Measurements from ENCODE around the gene MAD1L1.
A peak's percentile ranks its signal among the peaks of the same experiment; 100 is the strongest.

Gene MAD1L1

GRCh38 chr7:2104107-2104710 lies 128.5 kb downstream of the MAD1L1 start:
- DNase-seq (ENCODE audit: low spot score): peak; percentile 50

DNA sequence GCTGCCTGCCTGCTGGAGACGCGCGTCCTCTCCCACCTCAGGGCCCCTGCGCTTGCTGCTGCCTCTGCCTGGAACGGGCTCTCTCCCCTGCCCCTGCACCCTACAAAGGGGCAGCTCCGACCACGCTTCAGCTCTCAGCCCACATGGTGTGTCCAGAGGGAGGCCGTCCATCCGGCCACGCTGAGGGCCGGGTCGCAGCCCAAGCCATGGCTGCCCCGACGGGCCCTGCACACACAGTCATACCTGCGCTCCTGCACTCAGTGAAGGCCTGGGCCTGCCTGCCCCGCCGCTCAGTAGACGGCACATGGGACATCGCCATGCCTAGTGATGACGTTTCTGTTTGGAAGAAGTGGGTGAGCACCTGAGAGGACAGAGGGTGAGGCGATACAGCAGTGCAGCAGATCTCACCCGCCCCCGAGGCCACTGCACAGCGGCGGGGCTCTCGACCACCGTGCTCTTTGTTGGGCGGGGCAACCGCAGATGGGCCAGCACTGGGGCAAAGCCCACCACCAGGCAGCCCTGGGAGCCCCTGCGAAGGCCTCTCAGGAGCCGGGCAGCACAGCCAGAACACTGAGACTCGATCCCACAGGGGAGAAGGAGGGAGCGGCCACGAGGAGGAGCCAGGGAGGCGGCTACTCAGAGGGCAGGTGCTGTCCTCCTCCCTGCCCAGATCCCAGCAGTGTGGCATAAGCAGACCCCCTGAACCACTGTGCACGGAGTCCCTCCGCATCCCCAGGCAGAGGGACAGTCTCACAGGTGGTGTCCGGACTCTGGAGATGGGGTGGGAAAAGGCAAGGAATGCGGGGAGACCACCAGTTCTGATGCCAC lies 129.5 kb downstream of the MAD1L1 start:
- DNase-seq (ENCODE audit: low spot score): no peak

- DNase-seq (ENCODE audit: low spot score): peak; percentile 12
Observed at GRCh38 chr7:2102375-2102723, 130.4 kb downstream of the MAD1L1 start.

DNA sequence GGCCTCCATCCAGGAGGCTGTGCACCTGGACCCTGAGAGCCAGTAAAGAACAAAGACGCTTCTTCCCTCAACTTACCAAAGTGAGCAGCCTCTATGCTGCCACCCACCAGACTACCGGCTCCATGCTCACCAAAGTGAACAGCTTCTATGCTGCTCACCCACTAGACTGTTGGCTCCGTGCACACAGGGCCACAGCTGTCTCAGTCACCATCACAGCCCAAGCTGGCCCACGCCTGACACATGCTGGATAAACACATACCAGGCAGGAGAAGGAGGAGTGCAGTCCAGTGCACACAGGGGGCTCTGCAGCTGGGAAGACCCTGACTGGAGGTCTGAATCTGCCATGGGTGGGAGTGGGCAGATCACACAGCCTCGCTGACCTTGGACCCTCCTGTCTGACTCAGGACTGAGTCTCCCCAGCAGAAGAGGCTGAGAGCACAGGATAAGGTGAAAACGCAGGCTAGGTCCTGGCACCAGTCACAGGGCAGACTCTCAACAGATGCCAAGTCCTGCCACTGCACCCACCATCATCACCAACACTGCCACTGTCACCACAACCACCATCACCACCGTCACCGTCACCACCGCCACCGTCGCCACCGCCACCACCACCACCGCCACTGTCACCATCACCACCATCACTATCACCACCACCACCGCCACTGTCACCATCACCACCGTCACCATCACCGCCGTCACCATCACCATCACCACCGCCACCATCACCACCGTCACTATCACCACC lies 130.9 kb downstream of the MAD1L1 start:
- no peak for DNase-seq (ENCODE audit: low spot score)

DNA sequence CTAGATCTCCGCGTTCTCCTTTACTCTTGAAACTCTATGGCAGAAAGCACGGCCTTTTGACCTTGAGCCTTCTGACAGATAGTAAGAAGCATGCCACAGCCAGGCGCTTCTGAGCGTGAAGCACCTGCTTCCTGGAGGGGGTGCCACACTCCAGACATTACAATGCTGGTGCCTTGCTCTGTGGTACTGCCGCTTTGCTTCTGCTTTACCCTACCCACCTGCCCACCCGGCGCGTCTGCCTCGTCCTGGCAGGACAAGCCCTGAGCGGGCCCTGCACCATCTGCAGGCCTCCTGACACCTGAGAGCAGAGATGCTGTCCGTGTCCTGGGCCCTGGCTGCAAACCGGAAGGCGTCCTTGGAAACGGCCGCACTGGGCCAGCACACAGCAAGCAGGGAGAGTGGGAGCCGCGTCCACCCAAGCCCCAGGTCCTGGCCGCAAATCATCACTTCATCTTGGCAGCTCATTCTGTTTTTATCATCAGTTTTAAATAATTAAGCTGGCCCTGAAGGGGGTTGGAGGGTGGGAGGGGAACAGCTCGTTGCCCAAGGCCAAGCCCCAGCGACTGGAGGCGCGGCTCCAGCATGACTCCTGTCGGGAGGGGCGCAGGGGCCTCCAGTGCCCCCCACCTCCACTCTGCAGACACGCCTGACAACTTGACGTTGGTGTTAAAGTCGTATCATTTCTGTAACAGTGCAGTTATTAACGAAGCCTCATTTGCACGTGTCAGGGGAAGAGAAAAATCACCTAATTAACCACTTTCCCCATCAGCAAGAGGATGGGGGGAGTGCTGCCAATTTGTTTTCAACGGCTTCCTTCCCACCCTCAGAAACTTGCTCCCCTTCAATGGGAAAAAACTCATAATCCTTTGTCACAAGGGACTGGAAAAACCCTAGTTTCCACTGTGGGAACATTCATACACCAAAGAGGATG lies 132.2 kb downstream of the MAD1L1 start:
- no peak for DNase-seq (ENCODE audit: low spot score)

GRCh38 chr7:2099048-2099957 lies 133.4 kb downstream of the MAD1L1 start:
- DNase-seq (ENCODE audit: low spot score): peak; percentile 18

- no peak for DNase-seq (ENCODE audit: low spot score)
Observed at GRCh38 chr7:2098496-2098895, 134.2 kb downstream of the MAD1L1 start.

- DNase-seq (ENCODE audit: low spot score): no peak
Observed at GRCh38 chr7:2098056-2098455, 134.7 kb downstream of the MAD1L1 start.

GRCh38 chr7:2097492-2097891 lies 135.3 kb downstream of the MAD1L1 start:
- DNase-seq (ENCODE audit: low spot score): no peak

GRCh38 chr7:2096692-2097387 lies 135.9 kb downstream of the MAD1L1 start:
- no peak for DNase-seq (ENCODE audit: low spot score)

DNA sequence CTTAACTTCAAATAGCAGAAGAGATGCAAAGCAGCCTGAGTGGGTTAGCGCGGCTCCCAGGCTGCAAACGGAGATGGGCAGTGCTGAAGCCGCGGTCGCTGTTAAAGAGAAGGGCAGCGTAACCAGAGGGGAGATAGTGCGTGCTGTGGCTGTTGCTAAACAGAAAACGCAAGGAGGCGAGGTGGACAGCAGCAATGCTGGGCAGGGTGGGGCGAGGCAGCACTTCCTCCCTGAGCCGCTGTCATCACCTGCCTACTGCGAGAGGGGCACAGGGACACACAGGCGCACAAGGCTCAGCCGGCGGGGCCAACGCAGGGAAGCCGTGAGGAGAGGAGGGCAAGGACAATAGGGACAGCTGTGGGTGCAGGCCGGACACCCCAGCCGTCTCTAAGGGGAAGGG lies 137.3 kb downstream of the MAD1L1 start:
- DNase-seq (ENCODE audit: low spot score): no peak

DNA sequence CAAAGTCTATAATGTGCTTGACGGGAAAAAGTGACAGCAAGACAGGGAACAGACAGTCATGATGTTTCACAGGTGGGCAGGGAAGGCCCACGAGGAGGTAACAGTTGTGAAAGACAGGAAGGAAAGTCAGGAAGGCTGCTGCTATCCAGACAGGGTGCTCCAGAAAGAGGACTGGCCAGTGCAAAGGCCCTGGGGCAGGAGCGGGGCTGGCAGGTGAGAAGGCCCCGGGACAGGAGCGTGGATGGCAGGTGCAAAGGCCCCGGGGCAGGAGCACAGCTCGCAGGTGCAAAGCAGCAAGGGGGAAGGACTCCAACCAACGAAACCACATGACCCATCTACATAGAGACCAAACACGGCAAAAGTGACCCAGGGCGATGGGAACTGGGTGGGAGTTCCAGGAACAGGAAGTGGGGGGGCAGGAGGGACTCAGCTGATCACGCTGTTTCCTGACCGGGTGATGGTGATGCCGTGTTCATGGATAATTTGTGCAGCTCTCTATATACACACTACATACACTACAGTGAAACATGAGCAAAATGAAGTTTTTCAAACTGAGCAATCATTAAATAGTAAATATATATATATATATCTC lies 138.2 kb downstream of the MAD1L1 start:
- no peak for DNase-seq (ENCODE audit: low spot score)

GRCh38 chr7:2093843-2094220 lies 138.9 kb downstream of the MAD1L1 start:
- no peak for DNase-seq (ENCODE audit: low spot score)

DNA sequence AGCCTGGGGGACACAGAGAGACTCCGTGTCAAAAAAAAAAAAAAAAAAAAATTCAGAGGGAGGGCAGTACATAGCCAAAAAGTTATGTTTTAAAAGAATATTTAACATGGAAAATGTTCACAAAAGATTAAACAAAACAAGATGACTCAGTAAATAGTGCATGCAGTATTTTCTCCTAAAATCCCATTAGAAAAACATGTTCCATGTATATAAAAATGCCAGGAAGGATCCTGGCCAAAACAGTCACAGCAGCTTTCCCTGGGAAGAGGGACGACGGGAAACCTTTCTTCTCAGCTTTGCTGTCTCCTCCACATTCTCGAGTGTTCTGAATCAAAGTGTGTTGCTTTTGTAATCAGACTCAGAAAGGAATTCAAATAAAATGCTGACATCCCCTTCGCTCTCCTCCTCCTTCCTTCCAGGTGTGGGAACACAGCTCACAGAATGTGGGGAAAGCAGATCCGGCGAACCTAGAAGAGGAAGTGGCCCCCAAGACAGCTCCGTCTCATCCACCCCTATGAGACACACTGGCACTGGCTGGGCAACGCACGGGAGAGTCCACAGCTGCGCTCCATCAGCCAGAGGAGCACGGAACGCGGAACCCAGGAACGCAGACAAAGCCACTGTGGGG lies 139.4 kb downstream of the MAD1L1 start:
- no peak for DNase-seq (ENCODE audit: low spot score)

DNA sequence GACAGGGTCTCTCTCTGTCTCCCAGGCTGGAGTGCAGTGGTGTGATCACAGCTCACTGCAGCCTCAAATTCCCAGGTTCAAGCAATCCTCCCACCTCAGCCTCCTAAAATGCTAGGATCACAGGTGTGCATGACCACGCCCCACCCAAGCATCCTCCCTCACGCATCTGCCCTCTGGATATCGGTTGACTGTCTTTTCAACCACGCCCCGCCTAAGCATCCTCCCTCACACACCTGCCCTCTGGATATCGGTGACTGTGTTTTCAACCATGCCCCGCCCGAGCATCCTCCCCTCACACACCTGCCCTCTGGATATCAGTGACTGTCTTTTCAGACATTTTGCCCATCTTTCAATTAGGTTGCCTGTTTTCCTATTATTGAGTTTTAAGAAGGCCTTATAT lies 140.5 kb downstream of the MAD1L1 start:
- DNase-seq (ENCODE audit: low spot score): no peak

DNA sequence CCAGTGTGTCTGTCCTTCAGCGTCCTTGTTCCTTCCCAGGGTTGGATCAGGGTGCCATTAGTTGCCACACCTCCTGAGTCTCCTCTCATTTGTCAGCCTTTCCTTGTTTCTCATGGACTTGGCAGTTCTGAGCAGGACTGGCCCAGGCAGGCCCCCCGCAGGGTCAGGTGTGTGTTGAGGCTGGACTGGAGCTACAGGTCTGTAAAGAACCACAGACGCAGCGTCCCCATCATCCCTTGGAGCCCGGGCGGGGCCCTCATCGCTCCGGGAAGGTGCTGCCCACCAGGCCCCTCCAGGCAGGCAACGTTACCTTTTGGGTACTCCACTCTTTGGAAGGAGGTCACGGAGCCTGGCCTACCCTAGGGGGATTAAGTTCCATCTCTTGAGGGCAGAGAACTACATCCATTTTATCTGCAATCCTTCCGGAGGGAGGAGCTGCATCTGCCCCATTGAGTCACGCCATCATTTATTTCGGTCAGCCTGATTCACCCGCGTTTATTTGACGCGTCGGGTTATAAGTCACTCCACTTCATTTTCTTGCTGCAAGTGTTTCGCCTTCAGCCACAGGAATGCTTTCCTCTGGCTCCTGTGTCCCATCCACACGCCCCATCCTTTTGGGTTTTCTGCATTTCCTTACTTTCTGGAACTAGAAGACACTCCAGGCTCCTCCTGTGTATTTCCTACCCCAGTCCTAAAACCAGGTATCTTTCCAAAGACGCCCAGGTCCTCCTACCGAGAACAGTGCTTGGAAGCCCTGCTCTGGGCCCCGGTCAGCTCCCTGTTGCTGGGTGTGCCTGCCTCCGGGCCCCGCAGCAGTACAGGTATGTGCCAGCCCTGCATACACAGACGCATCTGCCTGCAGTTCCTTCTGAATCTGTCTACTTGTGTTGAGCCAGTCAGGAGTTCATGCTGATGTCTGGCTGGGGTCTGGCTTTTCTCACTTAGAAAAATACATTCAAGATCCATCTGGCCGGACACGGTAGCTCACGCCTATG lies 141.9 kb downstream of the MAD1L1 start:
- no peak for DNase-seq (ENCODE audit: low spot score)

DNA sequence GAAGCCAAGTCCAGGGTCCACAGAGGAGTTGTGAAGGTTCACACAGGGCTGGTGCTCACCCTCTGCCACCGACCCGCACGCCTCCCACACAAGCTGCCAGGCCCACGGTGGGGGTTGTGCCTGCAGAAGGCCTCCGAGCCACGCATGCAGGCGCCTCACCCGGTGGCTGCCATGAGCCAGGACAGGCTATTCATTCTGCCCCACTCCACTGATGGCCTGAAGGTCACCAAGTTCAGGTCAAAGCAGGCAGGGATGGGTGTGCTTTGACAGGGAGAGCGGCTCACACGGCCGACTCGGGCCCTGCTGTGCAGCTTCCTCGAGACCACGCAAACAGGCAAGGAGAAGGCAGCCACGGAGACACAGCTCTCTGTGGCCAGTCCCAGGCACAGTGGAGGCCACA lies 143.9 kb downstream of the MAD1L1 start:
- DNase-seq (ENCODE audit: low spot score): no peak

- DNase-seq (ENCODE audit: low spot score): no peak
Observed at GRCh38 chr7:2087744-2088143, 145.0 kb downstream of the MAD1L1 start.
